Sigmoid colon (tissue), 4 donors: ENCODE results near the gene SORCS1.

Experiments used
- EP300 ChIP-seq, 4 donors: sonication (generic); formaldehyde crosslinking; IDR thresholded peaks; one replicate each; pipeline ENCODE4 v1.6.1; 2017; ENCODE audit warnings: antibody characterized with exemption in 4 of 4
- POLR2A ChIP-seq, 2 donors: fragments of 450-650 bp; IDR thresholded peaks; one replicate each; pipeline ENCODE4 v1.6.1; 2016; ENCODE audit warnings: antibody characterized with exemption in 2 of 2, mild to moderate bottlenecking in 2 of 2, moderate library complexity in 2 of 2
- POLR2AphosphoS5 ChIP-seq, 4 donors: sonication (generic); formaldehyde crosslinking; IDR thresholded peaks; one replicate each; pipeline ENCODE4 v1.6.1; 2017; ENCODE audit warnings: antibody characterized with exemption in 4 of 4
- TF ChIP-seq, protein P1 (sequence below), 4 experiments: fragments of 450-650 bp in 3 of 4; fragments of 200-600 bp in 1 of 4; IDR thresholded peaks; one replicate each; pipeline ENCODE4 v1.5.1; 2016 to 2019; ENCODE audit warnings: antibody characterized with exemption in 4 of 4, mild to moderate bottlenecking in 3 of 4, moderate library complexity in 2 of 4

DNA sequence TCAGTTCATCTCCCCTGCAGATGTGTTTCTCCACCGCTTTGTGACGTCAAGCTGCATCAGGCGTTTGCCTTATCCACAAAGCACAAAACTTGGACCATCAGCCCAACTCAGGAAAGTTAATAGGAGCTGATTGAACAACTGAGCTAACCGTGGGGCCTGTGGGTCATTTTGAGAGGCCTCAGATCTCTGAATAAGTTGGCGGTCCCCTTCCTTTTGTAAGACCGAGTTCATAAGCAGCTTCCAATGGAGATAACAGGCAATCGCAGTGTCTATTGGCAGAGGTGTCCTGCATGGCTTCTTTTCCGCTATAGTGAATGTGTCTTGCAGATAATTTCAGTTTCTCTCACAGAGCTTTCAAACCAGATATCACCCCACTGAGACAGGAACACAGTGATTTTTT, 154.0 kb downstream of the SORCS1 start:
- TF ChIP-seq, protein P1, sequence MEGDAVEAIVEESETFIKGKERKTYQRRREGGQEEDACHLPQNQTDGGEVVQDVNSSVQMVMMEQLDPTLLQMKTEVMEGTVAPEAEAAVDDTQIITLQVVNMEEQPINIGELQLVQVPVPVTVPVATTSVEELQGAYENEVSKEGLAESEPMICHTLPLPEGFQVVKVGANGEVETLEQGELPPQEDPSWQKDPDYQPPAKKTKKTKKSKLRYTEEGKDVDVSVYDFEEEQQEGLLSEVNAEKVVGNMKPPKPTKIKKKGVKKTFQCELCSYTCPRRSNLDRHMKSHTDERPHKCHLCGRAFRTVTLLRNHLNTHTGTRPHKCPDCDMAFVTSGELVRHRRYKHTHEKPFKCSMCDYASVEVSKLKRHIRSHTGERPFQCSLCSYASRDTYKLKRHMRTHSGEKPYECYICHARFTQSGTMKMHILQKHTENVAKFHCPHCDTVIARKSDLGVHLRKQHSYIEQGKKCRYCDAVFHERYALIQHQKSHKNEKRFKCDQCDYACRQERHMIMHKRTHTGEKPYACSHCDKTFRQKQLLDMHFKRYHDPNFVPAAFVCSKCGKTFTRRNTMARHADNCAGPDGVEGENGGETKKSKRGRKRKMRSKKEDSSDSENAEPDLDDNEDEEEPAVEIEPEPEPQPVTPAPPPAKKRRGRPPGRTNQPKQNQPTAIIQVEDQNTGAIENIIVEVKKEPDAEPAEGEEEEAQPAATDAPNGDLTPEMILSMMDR (IDR thresholded peaks at IDR 0.05), result no peak
- TF ChIP-seq POLR2AphosphoS5 (IDR thresholded peaks at IDR 0.05), result no peak
- TF ChIP-seq POLR2A (IDR thresholded peaks at IDR 0.05), result no peak
- no peak for TF ChIP-seq EP300 (IDR thresholded peaks at IDR 0.05)
